ENCODE measurements around the gene ABCC1. TPM values are rescaled to one million over a fixed set of nuclear protein-coding genes. Genes with fewer than 3 reads are reported as not detected.

ABCC1 gene
- total RNA-seq, 6 donors from 2014 or later: 35.4 to 106 (median 44.8) TPM

DNA sequence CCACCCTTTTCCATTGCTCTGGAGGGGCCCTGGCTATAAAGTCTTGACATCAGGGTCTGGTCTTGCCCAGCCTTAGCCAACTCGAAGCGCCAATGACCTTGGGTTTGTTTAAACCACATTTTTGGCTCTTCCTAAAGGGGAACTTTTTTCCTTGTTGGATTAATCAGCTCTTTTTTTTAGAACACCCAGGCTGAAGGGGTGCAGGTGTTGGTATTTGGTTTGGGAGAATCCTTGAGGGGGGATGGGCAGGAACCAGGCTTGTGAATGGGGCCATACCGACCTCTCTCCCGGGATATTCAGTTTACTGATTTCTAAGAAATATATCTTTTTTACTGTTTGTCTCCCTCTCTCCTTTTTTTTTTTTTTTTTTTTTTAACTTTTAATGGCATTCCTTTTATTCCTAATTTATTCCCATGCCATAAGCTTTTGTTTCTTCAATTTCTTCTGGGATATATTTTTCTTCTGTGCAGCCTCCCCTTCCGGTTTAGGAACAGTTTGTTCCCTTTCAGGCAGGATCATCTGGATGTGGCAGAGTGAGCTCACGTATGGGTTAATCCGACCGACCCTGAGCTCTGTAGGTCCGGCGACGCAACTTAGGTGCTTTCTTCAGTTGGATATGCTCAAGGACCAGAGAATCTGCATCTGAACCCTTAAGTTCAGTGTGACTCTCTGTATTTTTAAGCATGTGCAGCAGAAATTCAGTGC, 144.4 kb downstream of the ABCC1 start:
- Histone ChIP-seq H3K4me3 (no peak overlapping the region), H3K27ac (peak overlapping the region in 1 of 4 donors; percentile 22), H3K27me3 (no peaks in the 10 kb centered on the region), H3K9me3 (no peaks in the 10 kb centered on the region), H3K36me3 (peaks cover 7 to 58% (median 21%) of the 10 kb centered on the region in 4 donors), H3K4me1 (peaks cover 13 to 15% (median 14%) of the 10 kb centered on the region in 4 donors)
- 77 to 81% methylated on average over 11 of the region's 11 CpGs for WGBS, 2 donors
- DNase-seq (no peak), ATAC-seq (ENCODE audit: low FRiP score in 2 of 2) (no peak)
- TF ChIP-seq, protein P1, sequence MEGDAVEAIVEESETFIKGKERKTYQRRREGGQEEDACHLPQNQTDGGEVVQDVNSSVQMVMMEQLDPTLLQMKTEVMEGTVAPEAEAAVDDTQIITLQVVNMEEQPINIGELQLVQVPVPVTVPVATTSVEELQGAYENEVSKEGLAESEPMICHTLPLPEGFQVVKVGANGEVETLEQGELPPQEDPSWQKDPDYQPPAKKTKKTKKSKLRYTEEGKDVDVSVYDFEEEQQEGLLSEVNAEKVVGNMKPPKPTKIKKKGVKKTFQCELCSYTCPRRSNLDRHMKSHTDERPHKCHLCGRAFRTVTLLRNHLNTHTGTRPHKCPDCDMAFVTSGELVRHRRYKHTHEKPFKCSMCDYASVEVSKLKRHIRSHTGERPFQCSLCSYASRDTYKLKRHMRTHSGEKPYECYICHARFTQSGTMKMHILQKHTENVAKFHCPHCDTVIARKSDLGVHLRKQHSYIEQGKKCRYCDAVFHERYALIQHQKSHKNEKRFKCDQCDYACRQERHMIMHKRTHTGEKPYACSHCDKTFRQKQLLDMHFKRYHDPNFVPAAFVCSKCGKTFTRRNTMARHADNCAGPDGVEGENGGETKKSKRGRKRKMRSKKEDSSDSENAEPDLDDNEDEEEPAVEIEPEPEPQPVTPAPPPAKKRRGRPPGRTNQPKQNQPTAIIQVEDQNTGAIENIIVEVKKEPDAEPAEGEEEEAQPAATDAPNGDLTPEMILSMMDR (IDR thresholded peaks at IDR 0.05): no peak
- TF ChIP-seq EP300 (IDR thresholded peaks at IDR 0.05): no peak

DNA sequence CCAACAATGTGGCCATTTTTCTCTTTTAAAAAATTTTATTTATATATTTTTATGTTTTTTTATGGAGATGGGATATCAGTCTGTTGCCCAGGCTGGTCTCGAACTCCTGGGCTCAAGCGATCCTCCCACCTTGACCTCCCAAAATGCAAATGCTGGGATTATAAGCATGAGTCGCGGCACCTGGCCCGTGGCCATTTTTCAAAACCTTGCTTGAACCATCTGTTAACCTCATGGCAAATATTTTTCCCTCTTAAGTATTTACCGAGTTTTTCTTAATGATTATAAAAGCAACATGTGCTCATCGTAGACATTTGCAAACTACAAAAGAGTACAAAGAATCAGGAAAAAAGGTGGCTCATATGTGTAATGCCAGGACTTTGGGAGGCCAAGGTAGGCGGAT, 146.2 kb downstream of the ABCC1 start:
- TF ChIP-seq POLR2AphosphoS5 (IDR thresholded peaks at IDR 0.05) (no peak), EP300 (IDR thresholded peaks at IDR 0.05) (no peak), POLR2A (IDR thresholded peaks at IDR 0.05) (no peak)
- TF ChIP-seq, protein P1 (IDR thresholded peaks at IDR 0.05): no peak
- H3K36me3 ChIP-seq: peaks cover 0 to 48% (median 17%) of the 10 kb centered on the region in 4 donors
- DNase-seq: no peak
- H3K4me1 ChIP-seq: peaks cover 13 to 21% (median 18%) of the 10 kb centered on the region in 4 donors
- H3K27me3 ChIP-seq: no peaks in the 10 kb centered on the region
- H3K9me3 ChIP-seq: no peaks in the 10 kb centered on the region
- peak overlapping the region; percentile 22 to 60 (median 37) for H3K27ac ChIP-seq
- ATAC-seq (ENCODE audit: low FRiP score in 2 of 2): no peak
- H3K4me3 ChIP-seq: no peak overlapping the region
- 86 to 87% methylated on average over 8 of the region's 8 CpGs for WGBS, 2 donors

DNA sequence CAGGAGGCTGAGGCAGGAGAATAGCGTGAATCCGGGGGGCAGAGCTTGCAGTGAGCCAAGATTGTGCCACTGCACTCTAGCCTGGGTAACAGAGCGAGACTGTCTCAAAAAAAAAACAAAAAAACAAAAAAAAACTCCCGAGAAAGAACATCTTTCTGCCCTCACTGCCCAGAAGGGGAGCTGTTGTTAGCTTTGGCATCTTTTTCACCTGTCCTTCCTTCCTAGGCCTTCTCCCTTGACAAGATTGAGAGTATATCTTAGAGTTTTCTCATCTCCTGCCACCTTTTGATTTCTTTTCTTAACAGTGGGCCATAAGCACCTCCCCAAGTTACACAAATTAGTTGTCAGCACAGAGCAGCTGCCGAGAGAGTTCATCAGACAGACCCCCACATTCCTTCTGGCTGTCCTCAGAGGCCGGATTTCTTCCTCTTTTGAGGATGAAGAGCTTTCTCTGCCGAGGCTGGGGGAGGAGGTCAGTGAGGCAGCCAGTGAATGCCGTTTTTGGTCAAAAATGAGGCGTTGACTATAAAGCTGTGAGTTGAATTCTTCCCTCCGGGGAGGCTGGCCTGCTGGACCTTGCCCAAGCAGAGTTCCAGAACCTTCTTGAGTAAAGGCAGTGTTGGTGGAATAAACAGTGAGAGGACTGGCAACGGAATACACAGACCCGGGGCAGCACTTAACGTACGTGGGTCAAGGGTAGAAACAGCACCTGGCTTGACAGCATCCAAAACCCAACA, 146.9 kb downstream of the ABCC1 start:
- TF ChIP-seq POLR2AphosphoS5 (IDR thresholded peaks at IDR 0.05) (peak in 1 of 2 donors; percentile 12), POLR2A (IDR thresholded peaks at IDR 0.05) (no peak), EP300 (IDR thresholded peaks at IDR 0.05) (no peak)
- TF ChIP-seq, protein P1 (IDR thresholded peaks at IDR 0.05): peak in 1 of 6 experiments; percentile 8
- Histone ChIP-seq H3K4me3 (no peak overlapping the region), H3K36me3 (peaks cover 0 to 43% (median 16%) of the 10 kb centered on the region in 4 donors), H3K4me1 (peaks cover 17 to 27% (median 23%) of the 10 kb centered on the region in 4 donors), H3K27me3 (no peaks in the 10 kb centered on the region), H3K9me3 (no peaks in the 10 kb centered on the region), H3K27ac (peak overlapping the region; percentile 22 to 60 (median 37))
- DNase-seq (no peak), ATAC-seq (ENCODE audit: low FRiP score in 2 of 2) (peak in 1 of 2 donors; percentile 79)
- 43 to 68% methylated on average over 14 of the region's 14 CpGs for WGBS, 2 donors

DNA sequence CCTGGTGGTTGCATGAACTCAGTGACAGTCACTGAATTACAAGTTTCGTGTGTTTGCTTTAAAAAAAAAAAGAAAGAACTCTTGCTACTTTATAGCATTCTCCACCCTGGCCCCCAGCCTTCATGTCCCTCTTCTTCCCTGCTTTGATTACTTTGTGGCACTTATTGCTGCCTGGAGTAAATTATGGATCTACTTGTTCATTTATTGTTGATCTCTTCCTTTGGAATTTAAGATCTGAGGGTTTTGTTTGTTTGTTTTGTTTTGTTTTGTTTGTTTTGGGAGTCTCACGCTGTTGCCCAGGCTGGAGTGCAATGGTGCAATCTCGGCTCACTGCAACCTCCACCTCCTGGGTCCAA, 147.4 kb downstream of the ABCC1 start:
- TF ChIP-seq POLR2A (IDR thresholded peaks at IDR 0.05) (no peak), POLR2AphosphoS5 (IDR thresholded peaks at IDR 0.05) (no peak), EP300 (IDR thresholded peaks at IDR 0.05) (no peak)
- TF ChIP-seq, protein P1 (IDR thresholded peaks at IDR 0.05): no peak
- H3K9me3 ChIP-seq: peaks cover 0 to under 1% (median 0%) of the 10 kb centered on the region in 4 donors
- H3K4me1 ChIP-seq: peaks cover 19 to 28% (median 23%) of the 10 kb centered on the region in 4 donors
- H3K27ac ChIP-seq: peak overlapping the region; percentile 8 to 60 (median 34)
- no peak for ATAC-seq (ENCODE audit: low FRiP score in 2 of 2)
- H3K27me3 ChIP-seq: no peaks in the 10 kb centered on the region
- peaks cover 0 to 37% (median 13%) of the 10 kb centered on the region in 4 donors for H3K36me3 ChIP-seq
- H3K4me3 ChIP-seq: no peak overlapping the region
- no peak for DNase-seq
- WGBS, 2 donors: 61 to 74% methylated on average over 3 of the region's 3 CpGs
